ENCODE results near the gene PHF20.
A peak's percentile ranks its signal among the peaks of the same experiment; 100 is the strongest.
"Not testable (repeated sequence)": the region's sequence is repeated elsewhere in the genome, so short reads cannot be mapped to it uniquely, and the experiment has no call there.

PHF20 gene

DNA sequence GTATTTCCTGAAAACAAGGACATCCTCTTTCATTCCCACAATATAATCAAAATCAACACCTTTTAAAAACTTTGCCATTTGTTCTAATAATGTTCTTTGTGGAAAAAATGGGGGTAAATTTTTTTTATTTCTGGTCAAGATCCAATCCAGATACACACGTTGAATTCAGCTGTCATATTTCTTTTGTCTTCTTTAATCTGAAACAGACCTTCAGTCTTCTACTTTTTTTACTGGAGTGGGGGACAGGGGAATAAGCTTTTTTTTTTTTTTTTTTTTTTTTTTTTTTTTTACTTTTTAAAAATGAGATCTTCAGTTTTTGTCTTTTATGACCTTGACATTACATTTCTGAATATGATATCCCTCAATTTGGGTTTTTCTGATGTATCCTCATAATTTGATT, 113.4 kb downstream of the PHF20 start:
- DNase-seq (ENCODE audit: low read depth), result no peak

- DNase-seq (ENCODE audit: low read depth), result no peak
Measured at GRCh38 chr20:35886537-35886936, 114.7 kb downstream of the PHF20 start.

DNA sequence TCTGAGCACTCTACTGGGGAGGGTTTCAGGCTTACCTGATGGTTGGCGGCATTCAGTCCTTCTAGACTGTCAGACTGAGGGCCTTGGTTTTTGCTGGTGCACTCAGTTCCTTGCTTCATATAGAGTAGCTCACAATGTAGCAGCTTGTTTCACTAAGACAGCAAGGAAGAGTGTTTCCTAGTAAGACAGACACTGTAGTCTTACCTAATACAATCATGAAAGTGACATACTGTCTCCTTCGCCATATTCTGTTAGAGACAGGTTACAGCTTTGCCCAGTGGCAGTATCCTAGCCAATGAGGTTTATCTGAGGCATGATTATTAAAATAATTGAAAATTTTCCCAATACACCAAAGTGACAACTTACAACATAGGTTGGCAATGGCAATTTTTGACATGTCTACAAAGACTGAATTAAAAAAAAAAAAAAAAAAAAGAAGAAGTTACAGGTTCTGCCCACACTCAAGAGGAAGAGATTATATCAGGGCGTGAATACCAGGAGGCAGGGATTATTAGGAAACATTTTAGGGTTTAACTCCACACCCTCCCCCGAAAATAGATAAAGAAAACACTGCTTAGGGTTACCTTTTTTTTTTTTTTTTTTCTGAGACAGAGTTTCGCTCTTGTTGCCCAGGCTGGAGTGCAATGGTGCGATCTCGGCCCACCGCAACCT, 115.7 kb downstream of the PHF20 start:
- no peak for DNase-seq (ENCODE audit: low read depth)

- DNase-seq (ENCODE audit: low read depth), result no peak
Measured at GRCh38 chr20:35888657-35889056, 116.8 kb downstream of the PHF20 start.

DNA sequence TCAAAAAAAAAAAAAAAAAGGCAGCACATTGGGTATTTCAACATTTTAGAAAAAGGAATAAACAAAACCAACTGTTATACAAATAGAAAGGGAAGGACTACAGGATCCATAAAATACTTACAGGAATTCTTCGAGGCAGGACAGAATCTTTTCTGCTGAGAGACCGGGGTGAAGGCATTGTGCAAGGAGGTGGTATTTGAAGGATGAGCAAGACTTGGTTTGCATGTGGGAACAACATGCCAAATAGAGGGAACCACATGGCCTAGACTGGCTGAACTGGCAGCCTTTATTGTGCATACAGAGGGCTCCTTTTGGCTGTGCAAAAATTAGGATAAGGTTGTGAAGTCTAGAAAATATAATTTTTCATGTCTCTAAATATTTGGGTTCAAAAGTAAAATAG, 119.6 kb downstream of the PHF20 start:
- no peak for DNase-seq (ENCODE audit: low read depth)

- no peak for DNase-seq (ENCODE audit: low read depth)
Measured at GRCh38 chr20:35892871-35893270, 121.1 kb downstream of the PHF20 start.

DNA sequence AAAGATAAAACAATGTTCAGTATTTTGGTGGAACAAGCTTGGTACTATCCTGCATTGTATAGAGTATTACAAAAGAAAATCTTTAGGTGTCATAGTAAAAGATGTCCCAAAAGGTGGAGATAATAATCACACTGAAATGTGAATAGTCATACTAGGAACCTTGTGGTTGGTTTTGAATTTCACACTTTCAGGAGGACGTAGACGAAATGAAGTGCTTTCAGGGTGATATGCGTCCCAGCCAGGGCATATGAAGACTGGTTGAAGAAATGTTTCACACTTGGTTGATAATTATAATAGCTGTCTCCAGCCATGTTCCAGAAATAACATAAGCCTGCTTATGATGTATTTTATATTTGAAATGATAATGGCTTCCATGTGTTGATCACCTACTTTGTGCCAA, 122.1 kb downstream of the PHF20 start:
- DNase-seq (ENCODE audit: low read depth), result no peak

DNA sequence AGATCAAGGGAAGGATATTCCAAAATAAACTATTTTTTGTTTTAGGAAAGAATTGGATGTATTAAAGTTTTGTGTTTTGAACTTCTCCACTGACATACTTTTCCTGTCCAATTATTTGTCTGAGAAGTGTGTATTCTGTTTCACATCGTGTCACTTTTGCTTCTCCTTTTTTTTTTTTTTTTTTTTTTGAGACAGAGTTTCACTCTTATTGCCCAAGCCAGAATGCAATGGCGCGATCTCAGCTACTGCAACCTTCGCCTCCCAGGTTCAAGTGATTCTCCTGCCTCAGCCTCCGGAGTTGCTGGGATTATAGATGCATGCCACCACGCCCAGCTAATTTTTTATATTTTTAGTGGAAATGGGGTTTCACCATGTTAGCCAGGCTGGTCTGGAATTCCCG, 123.7 kb downstream of the PHF20 start:
- DNase-seq (ENCODE audit: low read depth), result not testable (repeated sequence)

DNA sequence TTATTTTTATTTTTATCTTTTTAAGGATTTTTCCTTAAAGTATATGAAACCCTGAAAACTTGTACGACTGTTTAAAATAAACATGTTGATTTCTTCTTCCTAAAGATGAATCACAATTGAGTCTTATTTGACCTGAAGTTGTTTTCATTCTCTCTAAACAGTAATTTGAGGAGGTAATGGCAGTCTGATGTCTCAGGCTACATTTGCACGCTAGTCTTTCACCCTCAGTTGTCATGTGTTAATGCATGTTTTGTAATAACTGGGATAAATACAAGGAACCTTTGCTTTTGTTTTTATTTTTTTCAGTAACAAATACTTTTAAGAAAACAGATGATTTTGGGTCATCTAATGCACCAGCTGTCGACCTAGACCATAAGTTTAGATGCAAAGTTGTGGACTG, 127.2 kb downstream of the PHF20 start:
- no peak for DNase-seq (ENCODE audit: low read depth)

GRCh38 chr20:35901230-35901629, 129.4 kb downstream of the PHF20 start:
- DNase-seq (ENCODE audit: low read depth), result not testable (repeated sequence)

GRCh38 chr20:35901678-35902544, 130.1 kb downstream of the PHF20 start:
- peak; percentile 81 for DNase-seq (ENCODE audit: low read depth)

DNA sequence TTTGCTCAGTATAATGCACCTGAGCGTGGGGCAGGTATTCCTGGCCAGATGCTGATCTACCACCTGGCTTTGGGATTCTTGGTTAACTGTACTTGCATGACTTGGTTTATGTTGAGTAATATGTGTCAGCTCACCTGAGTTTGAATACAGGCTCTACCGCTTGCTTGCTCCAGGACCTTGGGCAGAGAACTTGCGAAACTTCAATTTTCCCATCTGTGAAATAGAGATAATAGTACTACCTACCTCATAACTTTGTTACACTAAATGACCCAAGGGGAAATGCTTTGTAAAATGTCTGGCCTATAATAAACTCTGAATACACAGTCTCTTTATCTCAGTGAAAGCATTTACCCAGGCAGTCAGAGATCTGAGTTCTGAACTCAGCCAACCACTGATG, 130.7 kb downstream of the PHF20 start:
- DNase-seq (ENCODE audit: low read depth), result no peak

DNA sequence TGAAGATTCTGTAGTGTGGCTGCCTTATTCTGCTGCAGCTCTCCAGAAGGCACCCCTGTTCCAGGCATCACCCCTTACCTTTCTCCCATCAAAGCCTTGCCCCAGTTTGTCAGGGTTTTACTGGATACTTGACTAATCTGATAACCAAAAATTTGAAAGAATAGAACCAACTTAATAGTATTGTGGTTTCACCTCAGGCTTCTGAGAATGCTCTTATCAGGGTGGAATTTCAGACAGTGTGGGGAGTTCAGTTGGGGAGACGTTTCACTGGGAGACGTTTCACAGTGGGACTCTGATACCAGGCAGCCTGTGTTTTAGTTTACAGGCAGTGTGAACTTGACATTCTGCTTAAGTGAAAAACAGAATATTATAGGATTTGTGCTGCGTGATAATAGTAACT, 132.0 kb downstream of the PHF20 start:
- DNase-seq (ENCODE audit: low read depth), result no peak

GRCh38 chr20:35904982-35905663, 133.3 kb downstream of the PHF20 start:
- no peak for DNase-seq (ENCODE audit: low read depth)

DNA sequence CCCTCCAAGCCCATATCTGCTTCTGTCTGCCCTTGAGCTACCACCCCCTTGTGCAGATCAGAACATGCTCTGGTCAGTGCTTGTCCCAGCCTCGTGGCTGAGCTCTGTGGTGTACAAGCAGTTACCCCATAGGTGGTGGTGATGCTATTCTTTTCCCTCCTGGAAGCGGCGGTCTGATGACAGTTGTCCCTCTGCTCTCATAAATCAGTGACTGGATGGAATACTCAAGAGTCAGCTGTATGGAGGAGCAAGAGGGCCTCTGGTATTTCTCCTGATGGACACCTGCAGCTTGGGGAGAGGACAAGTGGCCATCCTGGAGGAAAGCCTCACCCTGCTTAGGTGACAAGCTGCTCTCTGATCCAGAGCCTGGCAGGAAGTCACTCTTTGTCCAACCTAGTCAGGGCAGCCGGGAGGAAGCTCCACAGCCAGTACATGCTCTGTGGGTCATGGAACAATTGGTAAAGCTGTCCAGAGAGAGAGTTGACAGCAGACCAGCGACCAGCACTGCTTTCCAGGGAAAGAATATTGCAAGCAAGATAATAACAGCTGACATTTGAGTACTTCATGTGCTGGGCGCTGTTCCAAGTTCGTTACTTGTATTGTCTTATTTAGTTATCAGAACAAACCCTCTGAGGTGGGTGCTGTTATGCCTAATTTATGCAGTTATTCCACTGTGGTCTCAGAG, 135.3 kb downstream of the PHF20 start:
- DNase-seq (ENCODE audit: low read depth), result no peak

- no peak for DNase-seq (ENCODE audit: low read depth)
Measured at GRCh38 chr20:35908007-35908406, 136.2 kb downstream of the PHF20 start.

GRCh38 chr20:35909176-35909575, 137.4 kb downstream of the PHF20 start:
- DNase-seq (ENCODE audit: low read depth), result no peak

GRCh38 chr20:35909796-35910195, 138.0 kb downstream of the PHF20 start:
- DNase-seq (ENCODE audit: low read depth), result no peak

DNA sequence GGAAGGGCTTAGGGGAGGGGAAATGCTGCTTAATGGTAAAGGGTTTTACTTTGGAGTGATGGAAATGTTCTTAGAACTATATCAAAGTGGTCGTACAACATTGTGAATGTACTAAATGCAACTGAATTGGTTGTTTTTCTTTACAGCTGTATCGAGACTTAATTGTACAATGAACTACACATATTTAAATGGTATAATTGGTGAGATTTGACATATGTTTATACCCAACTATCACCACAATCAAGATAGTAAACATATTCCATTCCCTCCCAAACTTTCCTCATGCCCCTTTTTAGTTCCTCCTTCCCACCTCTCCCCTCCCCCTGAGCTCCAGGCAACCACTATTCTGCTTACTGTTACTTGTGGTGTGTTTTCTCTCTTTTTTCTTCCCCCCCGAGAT, 138.4 kb downstream of the PHF20 start:
- DNase-seq (ENCODE audit: low read depth), result no peak

DNA sequence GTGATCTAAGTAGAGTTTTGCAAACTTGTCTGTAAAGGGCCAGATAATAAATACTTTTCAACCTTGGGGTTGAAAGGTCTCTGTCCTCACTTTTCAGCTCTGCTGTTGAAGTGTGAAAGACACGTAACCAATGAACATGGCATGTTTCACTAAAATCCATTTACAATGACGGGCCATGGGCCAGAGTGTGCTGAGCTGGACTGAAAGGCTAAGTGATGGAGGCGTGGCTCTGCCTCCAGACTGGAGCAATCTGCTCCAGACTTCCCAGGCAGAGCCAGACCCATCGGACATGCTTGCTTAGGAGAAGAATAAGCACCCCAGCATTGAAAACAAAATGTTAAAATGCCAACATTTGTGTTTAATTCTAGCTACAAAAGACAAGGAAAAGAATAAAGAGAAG, 141.1 kb downstream of the PHF20 start:
- DNase-seq (ENCODE audit: low read depth), result no peak

GRCh38 chr20:35917077-35917476, 145.3 kb downstream of the PHF20 start:
- no peak for DNase-seq (ENCODE audit: low read depth)

- no peak for DNase-seq (ENCODE audit: low read depth)
Measured at GRCh38 chr20:35918021-35918420, 146.2 kb downstream of the PHF20 start.
